NB4 (cell line): ENCODE results near the gene ZNF606.

Source experiments
- CTCF ChIP-seq: IDR thresholded peaks from one replicate; pipeline ENCODE4 v1.5.1; 2012; ENCODE audit warnings: low read depth, low read length
- MAX ChIP-seq: IDR thresholded peaks from 2 replicates; pipeline ENCODE4 v1.6.1; 2011; ENCODE audit warnings: low read depth, low read length
- MYC ChIP-seq: IDR thresholded peaks from 2 replicates; pipeline ENCODE4 v1.6.1; 2011; ENCODE audit warnings: low read depth, low read length
- POLR2A ChIP-seq: IDR thresholded peaks from 2 replicates; pipeline ENCODE4 v1.6.1; 2011; ENCODE audit warnings: mild to moderate bottlenecking; ENCODE audit not compliant: insufficient read length; ENCODE audit errors: extremely low read depth

DNA sequence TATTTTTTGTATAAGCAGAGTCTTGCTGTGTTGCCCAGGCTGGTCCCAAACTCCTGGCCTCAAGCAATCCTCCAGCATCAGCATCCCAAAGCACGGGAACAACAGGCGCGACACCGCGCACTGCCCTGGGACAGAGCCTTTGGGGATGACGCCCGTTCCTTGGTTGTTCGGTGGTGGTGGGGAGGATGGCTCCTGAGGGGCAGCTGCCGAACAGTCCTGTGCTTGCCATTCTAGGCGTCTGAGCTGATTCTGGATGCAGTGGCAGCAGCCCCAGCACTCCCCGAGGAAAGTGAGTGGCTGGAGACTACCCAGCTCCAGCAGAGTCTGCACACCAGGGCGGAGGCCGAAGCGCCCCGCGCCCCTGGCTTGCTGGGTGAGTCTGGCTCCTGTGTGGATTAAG is 49.6 kb upstream of the ZNF606 start:
- TF ChIP-seq CTCF: no peak
- no peak for TF ChIP-seq POLR2A
- no peak for TF ChIP-seq MYC
- no peak for TF ChIP-seq MAX
